GM03348 (cell line): Measurements from ENCODE around the gene MGMT.
A peak's percentile ranks its signal among the peaks of the same experiment; 100 is the strongest.

Source experiments
- DNase-seq: peaks from one replicate; pipeline ENCODE4 v3.0.0; 2012; ENCODE audit warnings: low spot score

MGMT gene

DNA sequence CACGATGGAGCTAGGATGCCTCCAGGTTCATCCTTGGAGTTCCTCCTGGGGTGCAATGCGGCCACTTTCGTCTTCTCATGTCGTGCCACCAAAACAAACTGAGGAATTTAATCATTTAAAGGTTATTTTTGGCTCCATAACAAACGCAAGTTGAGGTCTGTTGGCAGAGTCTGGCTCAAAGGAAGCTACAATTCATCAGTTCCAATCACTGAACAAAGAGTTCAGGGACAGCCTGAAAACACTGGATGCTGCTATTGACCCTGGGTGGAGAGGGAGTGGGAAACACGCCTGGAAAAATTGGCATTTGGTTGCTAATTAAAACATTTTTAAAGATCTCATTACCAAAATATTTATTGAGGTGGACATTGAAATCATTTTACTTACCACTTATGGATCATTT is 11.4 kb upstream of the MGMT start:
- DNase-seq, result no peak

DNA sequence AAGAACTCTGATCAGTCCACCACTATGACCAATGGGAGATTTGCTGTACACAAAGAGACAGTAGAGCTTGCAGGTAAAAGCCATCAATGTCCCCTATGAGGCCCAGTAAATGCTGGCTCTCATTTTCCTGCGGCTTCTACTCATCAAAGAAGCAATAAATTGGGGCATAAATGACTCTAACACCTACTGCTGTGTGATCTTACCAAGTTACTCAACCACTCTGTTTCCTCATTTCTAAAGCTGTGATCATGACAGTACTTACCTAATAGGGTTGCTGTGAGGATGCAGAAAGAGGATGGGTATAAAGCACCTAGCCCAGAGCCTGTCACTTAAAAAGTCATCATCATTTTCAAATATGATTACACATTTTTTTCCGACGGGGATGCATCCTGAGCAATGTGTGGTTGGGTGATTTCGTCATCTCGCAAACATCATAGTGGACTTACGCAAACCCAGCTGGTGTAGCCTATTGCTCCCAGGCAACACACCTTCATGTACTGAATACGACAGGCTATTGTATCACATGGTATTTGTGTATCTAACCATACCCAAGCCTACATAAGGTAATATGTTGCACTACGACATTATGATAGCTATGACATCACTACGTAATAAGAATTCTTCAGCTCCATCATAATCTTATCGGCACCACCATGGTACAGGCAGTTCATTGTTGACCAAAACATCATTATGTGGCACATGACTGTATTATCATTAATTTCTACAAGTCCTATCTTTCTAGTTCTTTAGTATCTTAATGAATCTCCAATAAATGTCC is 7.1 kb upstream of the MGMT start:
- DNase-seq, result no peak

DNA sequence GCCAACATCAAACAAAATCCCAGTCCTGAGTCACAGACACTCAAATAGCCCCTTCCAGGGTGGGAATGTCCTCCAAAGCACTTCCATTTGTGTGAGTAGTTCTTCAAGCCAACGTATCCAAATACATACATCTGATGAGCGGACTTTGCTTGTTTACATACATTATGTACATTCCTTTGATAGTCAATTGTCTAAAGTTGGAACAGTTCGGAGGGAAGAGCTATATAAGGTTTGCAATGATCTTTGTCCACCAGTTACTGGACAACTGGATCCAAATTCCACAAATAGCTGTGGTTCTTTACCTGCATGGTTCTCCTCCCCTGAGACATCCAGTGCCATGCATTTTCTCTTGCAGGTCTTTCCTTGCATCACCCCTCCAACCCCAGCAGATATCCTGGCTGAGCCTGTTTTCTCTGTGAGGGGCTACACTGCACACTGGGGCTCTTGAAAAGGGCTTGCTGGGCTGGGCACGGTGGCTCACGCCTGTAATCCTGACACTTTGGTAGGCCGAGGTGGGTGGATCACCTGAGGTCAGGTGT is 4.7 kb upstream of the MGMT start:
- DNase-seq, result no peak

DNA sequence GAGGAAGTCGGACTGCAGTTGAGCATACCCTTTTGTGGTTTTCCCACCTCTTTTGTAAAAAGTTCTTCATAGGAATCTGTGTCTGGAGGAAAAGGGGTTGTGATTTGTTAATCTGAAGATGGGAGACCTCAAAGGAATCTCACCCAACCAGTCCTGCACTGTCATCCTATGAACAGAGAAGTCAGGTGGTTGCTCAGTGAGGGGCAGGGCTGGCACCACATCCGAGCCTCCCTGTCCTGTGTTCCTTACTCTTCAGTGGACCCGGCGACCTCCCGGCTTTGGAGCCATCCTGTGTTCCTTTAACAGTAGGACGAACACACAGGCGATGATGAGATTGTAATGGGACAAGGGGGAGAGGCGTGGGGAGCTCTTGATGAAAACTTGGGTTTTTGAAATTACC is 2.8 kb upstream of the MGMT start:
- no peak for DNase-seq

DNA sequence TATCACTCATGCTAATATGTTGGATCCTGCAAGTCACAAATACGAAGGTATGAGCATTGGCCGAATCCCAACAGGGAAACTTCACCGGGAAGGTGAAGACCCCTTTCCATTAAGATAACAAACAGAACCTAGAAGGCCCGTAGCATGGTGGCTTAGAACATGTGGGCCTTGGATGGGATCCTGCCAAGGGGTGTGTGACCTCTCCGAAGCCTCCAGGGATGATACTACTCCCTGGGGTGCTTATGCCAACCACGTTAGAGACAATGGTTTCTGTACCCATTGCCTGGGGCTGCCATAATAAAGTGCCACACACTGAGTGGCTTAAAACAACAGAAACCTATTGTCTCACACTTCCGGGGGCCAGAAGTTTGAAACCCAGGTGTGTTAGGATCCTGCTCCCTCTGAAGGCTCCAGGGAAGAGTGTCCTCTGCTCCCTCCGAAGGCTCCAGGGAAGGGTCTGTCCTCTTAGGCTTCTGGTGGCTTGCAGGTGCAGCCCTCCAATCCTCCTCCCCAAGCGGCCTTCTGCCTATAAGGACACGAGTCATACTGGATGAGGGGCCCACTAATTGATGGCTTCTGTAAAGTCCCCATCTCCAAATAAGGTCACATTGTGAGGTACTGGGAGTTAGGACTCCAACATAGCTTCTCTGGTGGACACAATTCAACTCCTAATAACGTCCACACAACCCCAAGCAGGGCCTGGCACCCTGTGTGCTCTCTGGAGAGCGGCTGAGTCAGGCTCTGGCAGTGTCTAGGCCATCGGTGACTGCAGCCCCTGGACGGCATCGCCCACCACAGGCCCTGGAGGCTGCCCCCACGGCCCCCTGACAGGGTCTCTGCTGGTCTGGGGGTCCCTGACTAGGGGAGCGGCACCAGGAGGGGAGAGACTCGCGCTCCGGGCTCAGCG is 992 bp upstream of the MGMT start:
- no peak for DNase-seq

DNA sequence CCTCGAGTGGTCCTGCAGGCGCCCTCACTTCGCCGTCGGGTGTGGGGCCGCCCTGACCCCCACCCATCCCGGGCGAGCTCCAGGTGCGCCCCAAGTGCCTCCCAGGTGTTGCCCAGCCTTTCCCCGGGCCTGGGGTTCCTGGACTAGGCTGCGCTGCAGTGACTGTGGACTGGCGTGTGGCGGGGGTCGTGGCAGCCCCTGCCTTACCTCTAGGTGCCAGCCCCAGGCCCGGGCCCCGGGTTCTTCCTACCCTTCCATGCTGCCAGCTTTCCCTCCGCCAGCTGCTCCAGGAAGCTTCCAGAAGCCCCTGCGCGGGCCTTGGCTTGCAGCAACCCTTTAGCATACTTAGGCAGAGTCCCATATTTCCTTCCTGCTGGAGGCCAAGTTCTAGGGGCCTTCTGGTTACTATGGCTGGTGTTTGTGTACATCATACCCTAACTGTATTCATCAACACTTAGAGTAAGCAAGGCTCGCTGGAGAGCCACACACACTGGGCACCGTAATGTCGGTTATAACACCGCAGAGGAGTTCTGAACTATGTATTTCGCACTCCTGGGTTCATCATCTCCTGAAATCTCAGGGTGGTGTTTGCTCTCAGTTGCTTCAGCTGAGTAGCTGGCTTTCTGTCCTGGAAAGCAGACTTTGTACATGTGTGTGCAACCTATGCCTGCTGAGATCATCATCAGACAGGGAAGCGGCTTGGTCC is 471 bp downstream of the MGMT start:
- peak; percentile 30 for DNase-seq

DNA sequence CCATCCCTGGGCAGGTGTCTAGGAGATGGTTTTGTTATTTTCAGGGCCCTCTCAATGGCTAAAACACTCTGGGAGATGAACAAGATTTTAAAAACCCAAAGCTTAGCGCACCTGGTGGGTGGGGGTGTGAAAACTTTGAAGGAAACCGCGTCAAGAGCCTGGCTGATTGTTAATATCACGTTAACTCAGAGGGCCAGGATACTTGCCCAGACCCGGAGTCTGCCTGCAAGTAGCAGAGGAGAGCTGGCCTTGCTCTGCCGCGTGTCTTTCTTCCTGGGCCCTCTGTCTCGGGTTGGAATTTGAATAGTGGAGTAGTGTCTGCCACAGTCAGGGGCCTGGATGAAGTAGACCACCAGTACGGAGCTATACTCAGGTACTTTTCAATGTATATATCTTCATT is 1.1 kb downstream of the MGMT start:
- DNase-seq, result no peak

DNA sequence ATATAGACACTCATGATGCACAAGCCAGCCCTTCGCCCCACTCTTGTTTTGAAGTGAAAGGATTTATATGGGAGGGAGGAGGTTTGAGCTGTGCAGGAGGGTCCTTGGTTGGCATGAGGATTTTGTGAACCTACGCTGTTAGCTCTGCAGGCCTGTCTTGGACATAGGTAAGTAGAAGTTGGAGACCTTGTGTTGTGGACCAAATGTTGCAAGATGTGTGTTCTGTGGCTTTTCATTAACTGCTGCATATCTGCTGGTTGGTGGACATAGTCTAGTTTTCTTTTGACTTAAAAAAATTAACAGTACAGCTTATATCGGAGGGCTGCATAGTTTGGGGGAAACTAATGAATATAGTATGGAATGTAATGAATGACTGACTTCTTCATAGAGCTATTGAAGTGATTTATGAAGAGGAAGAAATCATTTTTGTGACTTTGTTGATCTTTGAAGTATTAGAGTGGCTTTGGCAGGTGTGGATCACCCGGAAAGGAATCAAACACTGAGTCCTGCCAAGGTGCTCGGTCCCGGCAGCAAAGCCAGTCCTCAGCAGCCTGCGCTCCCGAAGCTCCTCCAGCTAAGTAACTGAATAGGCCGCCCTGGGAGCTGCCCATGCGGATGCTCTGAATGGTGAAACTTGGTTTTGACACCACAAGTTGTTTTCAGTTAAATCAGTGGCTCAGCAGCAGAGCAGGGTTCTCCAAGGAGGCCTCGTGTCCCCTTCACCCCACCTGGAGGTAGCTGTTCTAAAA is 3.2 kb downstream of the MGMT start:
- DNase-seq, result no peak

DNA sequence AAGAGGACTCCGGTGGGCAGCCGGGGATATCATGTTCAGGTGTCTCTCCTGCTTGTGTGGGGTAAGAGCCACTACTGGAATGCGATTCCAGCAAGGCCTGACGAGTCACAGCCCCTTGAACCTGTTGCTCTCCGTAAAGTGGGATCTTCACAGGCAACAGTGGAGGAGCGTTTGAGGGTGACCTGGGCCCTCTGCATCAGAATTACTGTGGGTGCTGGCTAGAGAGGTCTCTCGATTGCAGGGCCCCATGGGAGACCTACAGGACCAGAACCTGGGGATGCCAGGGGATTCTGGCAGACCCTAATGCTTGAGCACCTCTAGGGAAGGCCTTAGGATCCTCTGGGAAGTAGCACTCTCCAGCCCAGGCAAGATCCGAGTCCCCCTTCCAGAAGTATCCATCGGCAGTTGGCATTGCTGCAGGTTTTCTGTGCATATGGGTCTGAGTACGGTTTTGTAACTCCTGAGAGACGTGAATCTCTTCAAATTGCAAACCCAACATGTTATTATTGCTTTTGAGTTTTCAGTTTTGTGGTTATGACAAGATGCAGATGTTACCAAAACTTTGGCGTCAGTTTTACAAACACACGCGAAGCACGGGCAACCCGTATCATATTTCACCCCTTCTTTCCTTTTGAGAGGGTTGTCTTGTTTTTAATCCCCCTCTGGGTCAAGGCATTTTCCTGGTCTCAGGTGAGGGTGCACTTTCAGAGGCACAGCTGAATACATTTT is 4.6 kb downstream of the MGMT start:
- DNase-seq, result no peak

DNA sequence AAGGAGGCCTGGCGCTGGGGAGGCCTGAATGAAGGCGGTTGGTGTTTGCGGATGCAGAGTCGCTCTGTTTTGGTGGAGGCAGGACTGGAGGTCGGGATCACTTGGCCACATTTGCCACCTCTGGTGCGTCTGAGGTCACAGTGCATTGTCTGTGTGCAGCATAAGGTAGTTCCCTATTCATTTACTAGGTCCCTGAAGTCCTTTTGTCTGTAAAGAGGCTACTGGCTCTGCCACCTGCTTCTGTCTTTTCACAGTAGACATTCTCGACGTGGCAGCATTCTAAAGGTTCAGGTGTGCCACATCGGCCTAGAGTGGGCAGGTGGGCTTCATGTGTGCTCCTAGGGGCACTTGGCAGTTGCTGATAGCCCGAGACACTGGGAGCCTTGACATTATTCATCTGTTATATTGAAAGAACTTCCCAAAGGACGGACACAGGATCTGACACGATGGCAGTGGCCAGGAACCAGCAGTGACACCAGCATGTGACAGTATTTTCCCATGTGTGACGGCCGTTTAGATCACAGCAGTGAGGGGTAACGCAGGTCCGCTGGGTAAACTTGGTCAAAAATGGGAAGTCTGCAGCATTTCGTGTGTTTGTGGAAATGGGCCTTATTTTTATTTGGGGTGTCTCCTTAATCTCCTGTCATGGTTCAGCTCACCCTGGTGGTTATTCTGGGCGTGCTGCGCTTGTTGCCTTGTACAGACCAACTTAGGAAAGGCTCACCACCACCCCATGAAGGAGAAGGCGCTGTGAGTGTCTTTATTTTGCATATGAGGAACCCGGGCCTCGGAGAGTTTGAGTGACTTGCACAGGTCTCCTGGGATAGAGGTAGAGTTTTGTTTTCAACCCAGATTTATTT is 5.9 kb downstream of the MGMT start:
- DNase-seq, result no peak

DNA sequence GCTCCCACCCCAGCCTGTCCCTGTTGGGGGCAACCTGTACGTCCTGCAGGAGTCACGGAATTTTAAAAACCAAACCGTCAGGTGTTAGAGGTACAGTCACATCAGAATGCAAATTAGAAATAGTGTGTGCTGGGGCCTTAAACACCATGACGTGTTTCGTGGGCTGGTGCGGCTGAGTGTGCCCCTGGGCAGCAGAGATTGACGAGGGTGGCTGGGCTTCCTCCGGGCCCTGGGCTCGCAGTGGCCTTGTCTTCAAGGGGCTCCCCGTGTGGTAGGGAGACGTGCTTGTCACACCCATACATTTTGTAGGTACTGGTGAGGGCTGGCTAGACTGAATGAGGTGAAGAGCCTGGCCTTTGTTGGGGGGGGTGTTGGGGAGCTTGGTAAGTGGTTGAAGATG is 7.6 kb downstream of the MGMT start:
- no peak for DNase-seq

DNA sequence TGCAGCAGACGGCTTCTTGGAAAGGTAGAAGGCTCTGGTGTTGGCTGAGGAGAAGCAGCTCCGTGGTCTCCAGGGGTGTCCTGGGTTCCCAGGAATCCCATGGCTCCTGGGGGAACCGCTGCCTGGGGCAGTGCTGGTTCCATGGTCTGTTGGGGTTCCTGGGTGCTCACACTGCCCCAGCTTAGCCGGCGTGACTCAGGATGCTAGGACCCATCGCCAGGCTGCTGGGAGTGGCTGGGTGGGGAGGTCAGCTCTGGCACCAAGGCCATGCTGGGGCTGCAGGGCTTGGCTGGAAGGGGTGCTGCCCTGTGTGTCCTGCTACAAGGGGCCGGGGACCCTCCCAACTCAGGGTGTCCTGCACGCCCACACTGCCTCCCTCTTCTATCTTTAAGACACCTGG is 9.4 kb downstream of the MGMT start:
- DNase-seq, result no peak

DNA sequence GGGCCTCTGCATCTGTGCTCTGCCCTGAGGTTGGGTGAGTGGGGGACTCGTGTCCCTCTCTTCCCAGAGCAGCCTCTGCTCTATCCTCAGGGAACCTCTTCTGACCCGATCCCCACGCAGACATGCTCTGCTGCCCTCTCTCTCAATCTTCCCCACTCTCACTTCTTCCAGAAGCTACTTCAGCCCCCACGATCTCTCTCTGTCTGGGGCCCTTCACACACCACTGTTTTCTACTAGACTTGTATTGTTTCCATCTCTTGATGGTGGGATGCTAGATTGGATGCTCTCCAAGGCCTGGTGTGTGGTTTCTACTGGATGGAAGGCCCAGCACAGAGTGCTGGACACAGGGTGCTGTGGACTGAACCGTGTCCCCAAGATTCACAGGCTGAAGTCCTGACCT is 10.0 kb downstream of the MGMT start:
- no peak for DNase-seq

DNA sequence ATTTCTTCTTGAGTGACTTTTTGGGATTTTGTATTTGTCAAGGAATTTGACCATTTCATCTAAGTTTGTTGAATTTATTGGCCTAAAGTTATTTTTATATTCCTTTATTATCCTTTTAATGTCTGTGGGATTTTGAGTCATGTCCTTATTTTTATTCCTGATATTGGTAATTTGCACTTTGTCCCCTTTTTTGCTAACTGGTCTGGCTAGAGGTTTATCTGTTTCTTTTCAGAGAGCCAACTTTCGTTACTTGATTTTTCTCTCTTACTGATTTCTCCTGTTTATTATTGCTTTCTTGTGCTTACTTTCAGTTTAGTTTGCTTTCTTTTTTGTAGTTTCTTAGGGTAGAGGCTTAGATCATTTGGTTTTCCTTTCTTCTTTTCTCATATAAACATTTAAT is 14.6 kb downstream of the MGMT start:
- DNase-seq, result no peak

DNA sequence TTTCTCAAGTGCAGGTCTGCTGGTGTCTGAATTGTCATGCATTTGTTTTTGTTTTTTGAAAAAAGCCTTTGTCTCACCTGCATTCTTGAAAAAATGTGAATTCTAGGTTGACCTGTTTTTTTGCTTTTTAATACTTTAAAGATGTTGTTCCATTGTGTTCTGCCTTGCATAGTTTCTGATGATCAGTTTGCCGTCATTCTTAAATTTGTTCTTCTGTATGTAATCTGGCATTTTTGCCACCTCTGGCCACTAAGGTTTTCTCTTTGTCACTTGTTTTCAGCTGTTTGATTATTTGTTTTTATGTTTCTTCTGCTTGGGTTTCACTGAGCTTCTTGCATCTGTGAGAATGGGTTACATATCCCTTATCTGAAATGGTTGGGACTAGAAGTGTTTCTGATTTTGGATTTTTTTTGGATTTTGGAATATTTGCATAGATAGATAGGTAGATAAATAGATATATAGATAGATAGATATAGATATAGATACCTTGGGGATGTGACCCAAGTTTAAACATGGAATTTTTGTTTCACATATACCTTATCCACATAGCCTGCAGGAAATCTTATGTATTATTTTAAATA is 16.5 kb downstream of the MGMT start:
- no peak for DNase-seq

DNA sequence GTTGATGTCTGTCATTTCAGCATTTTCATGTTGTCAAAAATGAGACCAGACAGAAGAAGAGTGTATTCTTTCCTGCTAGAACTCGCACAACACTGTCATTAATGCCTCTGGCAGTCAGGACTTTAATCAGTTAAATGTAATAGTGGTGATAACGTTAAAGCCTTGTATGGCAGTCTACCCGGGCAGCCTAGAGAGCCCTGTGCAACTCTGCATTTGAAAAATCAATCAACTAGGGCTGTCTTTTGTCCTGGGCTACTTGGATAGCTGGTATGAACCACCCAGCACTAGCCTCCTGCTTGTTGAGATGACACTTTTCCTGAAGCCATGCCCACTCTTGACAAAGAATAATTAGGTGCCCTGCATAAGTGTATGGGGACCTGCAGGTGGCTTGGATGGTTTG is 19.8 kb downstream of the MGMT start:
- DNase-seq, result no peak

DNA sequence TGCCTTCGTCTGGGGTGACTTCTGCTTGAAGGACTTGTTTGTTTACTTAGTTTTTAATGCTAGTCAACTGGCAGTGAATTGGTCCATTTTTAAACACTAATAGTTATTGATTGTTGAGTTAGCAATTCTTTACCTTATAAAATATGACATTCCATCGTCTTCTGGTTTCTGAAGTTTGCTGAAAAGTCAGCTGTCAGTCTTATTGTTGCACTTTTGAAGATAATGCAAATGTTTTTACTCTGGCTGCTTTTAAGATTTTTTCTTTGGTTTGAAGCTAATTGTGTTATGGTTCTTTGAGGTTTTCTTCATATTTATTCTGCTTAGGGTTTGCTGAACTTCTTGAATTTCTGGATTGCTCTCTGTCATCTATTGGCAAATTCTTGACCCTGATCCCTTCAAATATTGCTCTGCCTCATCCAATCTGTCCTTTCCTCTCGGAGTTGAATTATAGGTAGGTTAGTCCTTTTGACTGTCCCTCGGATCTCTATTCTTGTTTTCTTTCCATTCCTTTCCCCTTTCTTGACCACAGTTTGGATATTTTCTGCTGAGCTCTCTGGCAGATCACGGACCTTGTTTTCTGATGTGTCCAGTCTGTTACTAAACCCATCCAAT is 24.2 kb downstream of the MGMT start:
- no peak for DNase-seq

DNA sequence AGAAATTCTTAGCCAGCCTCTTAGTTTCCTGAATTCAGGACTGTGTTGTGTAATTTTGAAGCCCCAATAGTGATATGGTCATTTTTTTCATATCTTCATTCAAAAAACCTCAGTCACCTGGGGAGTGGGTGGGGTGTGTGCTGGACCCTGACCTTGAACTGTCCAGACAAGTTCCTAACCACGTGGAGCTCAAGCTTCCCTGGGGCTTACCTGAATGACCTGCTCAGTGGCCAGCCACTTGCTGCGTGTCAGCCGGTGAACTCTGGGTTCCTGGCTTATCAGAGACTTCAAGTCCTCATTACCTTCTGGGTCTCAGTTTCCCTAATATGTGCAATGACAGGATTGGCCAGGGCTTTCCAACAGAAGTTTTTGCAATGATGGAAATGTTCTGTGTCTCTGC is 27.1 kb downstream of the MGMT start:
- DNase-seq, result no peak

DNA sequence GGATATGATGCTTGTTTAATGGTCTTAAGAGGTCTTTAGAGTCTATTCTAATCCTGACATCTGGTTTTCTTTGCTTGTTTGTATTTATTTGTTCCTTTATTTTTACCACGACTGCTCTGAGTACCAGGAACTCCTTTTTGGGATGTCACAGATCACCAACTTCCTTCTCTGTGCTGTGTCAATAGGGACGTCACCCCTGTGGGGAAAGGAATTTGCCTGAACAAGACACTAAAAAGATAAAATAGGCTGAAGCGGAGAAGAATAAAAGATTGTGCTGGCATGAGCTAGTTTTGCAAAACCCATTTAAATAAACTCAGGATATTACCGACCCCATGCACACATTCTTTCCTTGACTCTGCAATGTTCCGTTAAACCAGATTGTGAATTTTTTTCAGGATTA is 27.7 kb downstream of the MGMT start:
- DNase-seq, result no peak
